ENCODE results near the gene GTF2H3. TPM values are rescaled to one million over a fixed set of nuclear protein-coding genes. Genes with fewer than 3 reads are reported as not detected.

The GTF2H3 gene
- total and polyA plus RNA-seq, 9 of the 15 experiments (the other 6 are each of a cell fraction or from before 2014, with no cell fraction given): 22.7 to 99.7 (median 49.6) TPM

- TF ChIP-seq POLR3G (IDR thresholded peaks at IDR 0.05; ENCODE audit: extremely low read depth, insufficient read length, insufficient replicate concordance) (no peak), CREBBP (IDR thresholded peaks at IDR 0.05; ENCODE audit: low read depth, low read length) (no peak), GTF2F1 (IDR thresholded peaks at IDR 0.05; ENCODE audit: low read depth, low read length) (peak; percentile 82; the same call in 1 of the 2 replicates), ZNF24 (IDR thresholded peaks at IDR 0.05) (peak; percentile 36; the same call in 1 of the 2 replicates), ID3 (CRISPR knock-in tag; IDR thresholded peaks at IDR 0.05) (no peak), ID3 (tag; IDR thresholded peaks at IDR 0.05) (0 out of 2 replicates have a peak, but pooled peaks have one; percentile 14), RCOR1 (IDR thresholded peaks at IDR 0.05; ENCODE audit: borderline replicate concordance in 1 of 2, low read depth in 2 of 2, low read length in 2 of 2) (peak in 1 of 2 experiments; percentile 69; a peak in 2 of 4 replicates), PHB2 (IDR thresholded peaks at IDR 0.05; ENCODE audit: low read depth) (no peak), ZC3H4 (CRISPR knock-in tag; IDR thresholded peaks at IDR 0.05; ENCODE audit: borderline replicate concordance) (no peak), SNRNP70 (optimal IDR thresholded peaks at IDR 0.05; ENCODE audit: low read depth, low read length) (no peak), RFX5 (IDR thresholded peaks at IDR 0.05; ENCODE audit: low read depth, low read length) (0 out of 2 replicates have a peak, but pooled peaks have one; percentile 54), STAT5B (CRISPR knock-in tag; IDR thresholded peaks at IDR 0.05) (no peak), ZNF609 (CRISPR knock-in tag; IDR thresholded peaks at IDR 0.05; ENCODE audit: borderline replicate concordance) (0 out of 2 replicates have a peak, but pooled peaks have one; percentile 40), ZZZ3 (IDR thresholded peaks at IDR 0.05) (peak; percentile 69; the same call in 1 of the 2 replicates), ZBTB2 (IDR thresholded peaks at IDR 0.05) (no peak), MNT (conservative IDR thresholded peaks at IDR 0.05) (peak; percentile 98 to 99), MCM3 (IDR thresholded peaks at IDR 0.05) (no peak), PHF21A (IDR thresholded peaks at IDR 0.05; ENCODE audit: borderline replicate concordance, low read depth) (peak; percentile 13; the same call in 1 of the 2 replicates), MEIS2 (IDR thresholded peaks at IDR 0.05; ENCODE audit: partially characterized antibody) (peak; percentile 22)
Observed at GRCh38 chr12:123633379-123634141, at the start of gene GTF2H3, which contains the start of gene EIF2B1 (continued).

Data from K562 (cell line).